ENCODE results near the gene GSK3A. TPM values are rescaled to one million over a fixed set of nuclear protein-coding genes. Genes with fewer than 3 reads are reported as not detected.

The GSK3A gene
- total RNA-seq, 1 experiment from 2014 or later = 44.7 TPM

GRCh38 chr19:42249769-42250168 is 7.4 kb upstream of the GSK3A start:
- no peak for DNase-seq (ENCODE audit: low read depth)

GRCh38 chr19:42249149-42249750 is 6.8 kb upstream of the GSK3A start:
- no peak for DNase-seq (ENCODE audit: low read depth)

- DNase-seq (ENCODE audit: low read depth) = no peak
Observed at GRCh38 chr19:42248270-42249148, 6.1 kb upstream of the GSK3A start.

- DNase-seq (ENCODE audit: low read depth) = no peak
Observed at GRCh38 chr19:42247640-42248199, 5.3 kb upstream of the GSK3A start.

GRCh38 chr19:42246922-42247639 is 4.7 kb upstream of the GSK3A start:
- no peak for DNase-seq (ENCODE audit: low read depth)

GRCh38 chr19:42246143-42246921 is 3.9 kb upstream of the GSK3A start:
- peak; percentile 74 for DNase-seq (ENCODE audit: low read depth)

GRCh38 chr19:42245231-42245630 is 2.8 kb upstream of the GSK3A start:
- DNase-seq (ENCODE audit: low read depth) = no peak

- DNase-seq (ENCODE audit: low read depth) = peak; percentile 96
Observed at GRCh38 chr19:42244347-42245220, 2.2 kb upstream of the GSK3A start.

- no peak for DNase-seq (ENCODE audit: low read depth)
Observed at GRCh38 chr19:42242069-42242511, 312 bp downstream of the GSK3A start.

- no peak for DNase-seq (ENCODE audit: low read depth)
Observed at GRCh38 chr19:42241279-42241678, 1.1 kb downstream of the GSK3A start.

- DNase-seq (ENCODE audit: low read depth) = no peak
Observed at GRCh38 chr19:42239544-42240220, 2.7 kb downstream of the GSK3A start.

- no peak for DNase-seq (ENCODE audit: low read depth)
Observed at GRCh38 chr19:42235181-42235580, 7.2 kb downstream of the GSK3A start.

GRCh38 chr19:42234364-42234763 is 8.0 kb downstream of the GSK3A start:
- DNase-seq (ENCODE audit: low read depth) = no peak

- no peak for DNase-seq (ENCODE audit: low read depth)
Observed at GRCh38 chr19:42233678-42234292, 8.6 kb downstream of the GSK3A start.

GRCh38 chr19:42233106-42233505 is 9.3 kb downstream of the GSK3A start:
- DNase-seq (ENCODE audit: low read depth) = no peak

- DNase-seq (ENCODE audit: low read depth) = no peak
Observed at GRCh38 chr19:42232435-42232834, 10.0 kb downstream of the GSK3A start.

GRCh38 chr19:42230571-42230970 is 11.8 kb downstream of the GSK3A start:
- DNase-seq (ENCODE audit: low read depth) = no peak

GRCh38 chr19:42229855-42230351 is 12.5 kb downstream of the GSK3A start:
- no peak for DNase-seq (ENCODE audit: low read depth)

GRCh38 chr19:42229301-42229854 is 13.0 kb downstream of the GSK3A start:
- DNase-seq (ENCODE audit: low read depth) = no peak
